Duodenal mucosa (tissue), 2 donors: ENCODE results near the gene VAV2.
"Not testable (repeated sequence)": the region's sequence is repeated elsewhere in the genome, so short reads cannot be mapped to it uniquely, and the experiment has no call there.

Experiments used
- H3K27ac ChIP-seq: one replicate; pipeline ENCODE4 v1.7.0; 2013; ENCODE audit warnings: low read depth, low read length
- H3K27me3 ChIP-seq, 2 donors: one replicate each; pipeline ENCODE4 v1.7.0; 2013; ENCODE audit warnings: low read length in 2 of 2, control low read depth in 1 of 2; ENCODE audit not compliant: insufficient read depth in 2 of 2, control insufficient read depth in 1 of 2
- H3K36me3 ChIP-seq, 2 donors: one replicate each; pipeline ENCODE4 v1.7.0; 2013; ENCODE audit warnings: low read length in 2 of 2, control low read depth in 1 of 2; ENCODE audit not compliant: insufficient read depth in 2 of 2, control insufficient read depth in 1 of 2
- H3K4me1 ChIP-seq, 2 donors: one replicate each; pipeline ENCODE4 v1.7.0; 2013; ENCODE audit warnings: low read length in 2 of 2, control low read depth in 1 of 2; ENCODE audit not compliant: insufficient read depth in 2 of 2, control insufficient read depth in 1 of 2
- H3K4me3 ChIP-seq, 2 donors: one replicate each; pipeline ENCODE4 v1.7.0; 2013; ENCODE audit warnings: low read length in 2 of 2, low read depth in 1 of 2
- H3K9ac ChIP-seq, 2 donors: one replicate each; pipeline ENCODE4 v1.7.0; 2013; ENCODE audit warnings: low read length in 2 of 2, low read depth in 1 of 2
- H3K9me3 ChIP-seq, 2 donors: one replicate each; pipeline ENCODE4 v1.7.0; 2013; ENCODE audit warnings: low read length in 2 of 2, control low read depth in 1 of 2; ENCODE audit not compliant: control insufficient read depth in 1 of 2

VAV2 gene

GRCh38 chr9:133901184-133901835, 90.8 kb downstream of the VAV2 start:
- Histone ChIP-seq H3K9me3 (no peaks in the 10 kb centered on the region), H3K9ac (no peak overlapping the region), H3K36me3 (no peaks in the 10 kb centered on the region), H3K27ac (no peak overlapping the region), H3K4me3 (no peak overlapping the region), H3K4me1 (no peaks in the 10 kb centered on the region), H3K27me3 (no peaks in the 10 kb centered on the region)

GRCh38 chr9:133897675-133898074, 94.4 kb downstream of the VAV2 start:
- H3K4me3 ChIP-seq: no peak overlapping the region
- H3K4me1 ChIP-seq: peaks cover 10 to 11% of the 10 kb centered on the region in 2 donors
- H3K27me3 ChIP-seq: no peaks in the 10 kb centered on the region
- H3K27ac ChIP-seq: no peak overlapping the region
- H3K9me3 ChIP-seq: no peaks in the 10 kb centered on the region
- H3K9ac ChIP-seq: no peak overlapping the region
- no peaks in the 10 kb centered on the region for H3K36me3 ChIP-seq

GRCh38 chr9:133896007-133896406, 96.1 kb downstream of the VAV2 start:
- H3K27ac ChIP-seq, H3K27me3 ChIP-seq, H3K9me3 ChIP-seq, H3K36me3 ChIP-seq, H3K9ac ChIP-seq, H3K4me3 ChIP-seq: not testable (repeated sequence)
- H3K4me1 ChIP-seq: peaks cover 15 to 17% of the 10 kb centered on the region in 2 donors

GRCh38 chr9:133895335-133895734, 96.8 kb downstream of the VAV2 start:
- no peak overlapping the region for H3K27ac ChIP-seq
- no peak overlapping the region for H3K4me3 ChIP-seq
- no peak overlapping the region for H3K9ac ChIP-seq
- H3K9me3 ChIP-seq: no peaks in the 10 kb centered on the region
- peaks cover 0 to 4% of the 10 kb centered on the region in 2 donors for H3K36me3 ChIP-seq
- H3K4me1 ChIP-seq: peaks cover 15 to 17% of the 10 kb centered on the region in 2 donors
- no peaks in the 10 kb centered on the region for H3K27me3 ChIP-seq

GRCh38 chr9:133894377-133895321, 97.5 kb downstream of the VAV2 start:
- no peak overlapping the region for H3K4me3 ChIP-seq
- no peaks in the 10 kb centered on the region for H3K27me3 ChIP-seq
- H3K4me1 ChIP-seq: peaks cover 15 to 20% of the 10 kb centered on the region in 2 donors
- H3K9me3 ChIP-seq: no peaks in the 10 kb centered on the region
- H3K9ac ChIP-seq: no peak overlapping the region
- peaks cover 0 to 4% of the 10 kb centered on the region in 2 donors for H3K36me3 ChIP-seq
- H3K27ac ChIP-seq: no peak overlapping the region

- H3K27me3 ChIP-seq: no peaks in the 10 kb centered on the region
- H3K9ac ChIP-seq: no peak overlapping the region
- H3K4me3 ChIP-seq: no peak overlapping the region
- H3K27ac ChIP-seq: no peak overlapping the region
- peaks cover 15 to 20% of the 10 kb centered on the region in 2 donors for H3K4me1 ChIP-seq
- peaks cover 0 to 4% of the 10 kb centered on the region in 2 donors for H3K36me3 ChIP-seq
- no peaks in the 10 kb centered on the region for H3K9me3 ChIP-seq
Observed at GRCh38 chr9:133893191-133893994, 98.7 kb downstream of the VAV2 start.

GRCh38 chr9:133892193-133892920, 99.8 kb downstream of the VAV2 start:
- Histone ChIP-seq H3K9ac (no peak overlapping the region), H3K4me1 (peaks cover 15 to 20% of the 10 kb centered on the region in 2 donors), H3K27ac (no peak overlapping the region), H3K36me3 (peaks cover 0 to 4% of the 10 kb centered on the region in 2 donors), H3K4me3 (no peak overlapping the region), H3K27me3 (no peaks in the 10 kb centered on the region), H3K9me3 (no peaks in the 10 kb centered on the region)

GRCh38 chr9:133891741-133892140, 100.4 kb downstream of the VAV2 start:
- Histone ChIP-seq H3K27me3 (no peaks in the 10 kb centered on the region), H3K4me3 (no peak overlapping the region), H3K9me3 (no peaks in the 10 kb centered on the region), H3K36me3 (peaks cover 0 to 4% of the 10 kb centered on the region in 2 donors), H3K4me1 (peaks cover 15 to 20% of the 10 kb centered on the region in 2 donors), H3K27ac (no peak overlapping the region), H3K9ac (no peak overlapping the region)

GRCh38 chr9:133890583-133890982, 101.5 kb downstream of the VAV2 start:
- Histone ChIP-seq H3K4me3 (no peak overlapping the region), H3K36me3 (peaks cover 0 to 4% of the 10 kb centered on the region in 2 donors), H3K27ac (no peak overlapping the region), H3K9ac (no peak overlapping the region), H3K9me3 (no peaks in the 10 kb centered on the region), H3K4me1 (peaks cover 15 to 20% of the 10 kb centered on the region in 2 donors), H3K27me3 (no peaks in the 10 kb centered on the region)
